G401 (cell line): Measurements from ENCODE around the gene DSG3. TPM values are rescaled to one million over a fixed set of nuclear protein-coding genes. Genes with fewer than 3 reads are reported as not detected.
"Not testable (repeated sequence)": the region's sequence is repeated elsewhere in the genome, so short reads cannot be mapped to it uniquely, and the experiment has no call there.

Experiments used
- DNase-seq: peaks from one replicate; pipeline ENCODE4 v3.0.0-alpha.2; 2015; ENCODE audit warnings: low spot score
- in situ Hi-C: cut with HindIII; loops from 2 replicates; pipeline ENCODE4 v1.10.0; 2016; ENCODE audit warnings: low sequenced_read_pairs, mixed read lengths
- total RNA-seq: library from RNA; depleted of rRNA; stranded (reverse); fragments of >200 nt; shearing (Covaris generic); gene quantifications from 2 replicates; pipeline ENCODE4 v1.2.3, GENCODE V29; 2014; rRNA removed

DSG3 gene
- total RNA-seq, 1 experiment from 2014 or later = not detected

DNA sequence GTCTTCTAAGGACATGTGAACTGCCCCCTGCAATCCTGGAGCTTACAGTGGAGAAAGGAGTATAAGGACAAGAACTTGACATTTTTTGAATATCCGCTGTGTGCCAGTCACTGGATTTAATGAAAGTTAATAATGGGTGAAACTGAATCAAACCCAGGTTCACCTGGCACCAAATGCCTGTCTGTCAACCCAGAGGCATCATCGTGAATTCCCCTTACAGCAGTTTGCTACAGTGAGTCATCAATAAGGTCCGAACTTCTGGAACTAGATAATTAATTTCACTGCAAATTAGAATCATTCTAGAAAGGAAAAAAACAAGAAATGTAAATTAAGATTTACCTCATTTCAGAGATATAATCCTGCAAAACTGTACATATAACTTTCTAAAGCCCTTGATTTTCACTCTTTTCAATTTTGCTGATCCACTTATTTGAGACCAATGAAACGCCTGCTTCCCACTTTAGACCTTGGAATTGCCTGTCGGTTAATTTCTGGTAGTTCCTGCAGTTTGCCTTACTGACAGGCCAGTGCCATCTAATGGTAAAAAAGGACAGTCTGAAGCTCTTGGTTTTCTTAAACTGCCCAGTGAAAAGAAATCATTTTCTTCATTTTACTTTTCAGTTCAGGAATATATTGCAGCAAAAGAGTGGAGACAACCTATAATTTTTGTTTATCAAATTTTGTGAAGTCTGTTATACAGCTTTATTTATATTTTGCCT lies 58.6 kb downstream of the DSG3 start:
- in situ Hi-C loops = no loop called here
- DNase-seq = no peak

DNA sequence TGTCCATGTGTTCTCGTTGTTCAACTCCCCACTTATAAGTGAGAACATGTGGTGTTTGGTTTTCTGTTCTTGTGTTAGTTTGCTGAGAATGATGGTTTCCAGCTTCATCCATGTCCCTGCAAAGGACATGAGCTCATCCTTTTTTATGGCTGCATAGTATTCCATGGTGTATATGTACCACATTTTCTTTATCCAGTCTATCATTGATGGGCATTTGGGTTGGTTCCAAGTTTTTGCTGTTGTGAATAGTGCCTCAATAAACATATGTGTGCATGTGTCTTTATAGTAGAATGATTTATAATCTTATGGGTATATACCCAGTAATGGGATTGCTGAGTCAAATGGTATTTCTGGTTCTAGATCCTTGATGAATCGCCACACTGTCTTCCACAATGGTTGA lies 59.6 kb downstream of the DSG3 start:
- DNase-seq, in situ Hi-C loops: not testable (repeated sequence)

DNA sequence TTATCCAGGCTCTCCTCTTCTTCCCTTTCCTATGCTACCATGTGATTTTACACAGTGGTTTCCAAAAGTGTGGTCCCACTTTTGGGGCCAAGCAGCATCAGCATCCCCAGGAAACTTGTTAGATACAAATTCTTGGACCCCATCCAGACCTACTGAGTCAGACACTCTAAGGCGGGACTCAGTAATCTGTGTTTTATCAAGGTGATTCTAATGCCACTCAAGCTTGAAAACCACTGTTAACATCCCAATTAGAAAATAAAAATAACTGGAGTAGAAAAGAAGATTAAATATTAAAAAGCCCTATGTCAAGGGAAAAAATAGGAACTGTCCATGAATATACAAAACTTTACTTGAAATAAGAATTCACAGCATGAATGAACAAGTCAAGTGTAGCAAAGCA lies 61.2 kb downstream of the DSG3 start:
- in situ Hi-C loops = no loop called here
- no peak for DNase-seq

DNA sequence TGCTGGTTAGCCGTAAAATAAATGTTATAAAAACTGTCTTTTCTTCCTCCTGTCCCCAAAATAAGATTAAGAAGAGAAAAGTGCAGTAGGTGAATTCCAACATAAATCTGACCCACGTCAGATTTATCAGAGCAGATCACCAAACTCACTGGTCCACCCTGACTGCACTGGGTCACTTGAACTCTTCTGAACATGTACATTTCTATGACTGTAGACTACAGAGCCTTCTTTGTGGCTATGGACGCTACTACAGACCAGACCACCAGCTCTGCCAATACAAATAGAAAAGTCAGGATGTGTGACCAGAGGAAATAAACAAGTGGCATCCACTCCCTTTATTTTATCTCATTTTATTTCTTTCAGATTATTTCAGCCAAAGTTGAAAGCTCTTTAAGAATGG lies 62.0 kb downstream of the DSG3 start:
- in situ Hi-C loops = no loop called here
- no peak for DNase-seq

- in situ Hi-C loops = no loop called here
- DNase-seq = no peak
These were observed 62.8 kb downstream of the DSG3 start for GRCh38 chr18:31510319-31510718.

- no peak for DNase-seq
These were observed 63.6 kb downstream of the DSG3 start for GRCh38 chr18:31511098-31511497.

GRCh38 chr18:31512203-31512764 lies 64.7 kb downstream of the DSG3 start:
- no peak for DNase-seq
- in situ Hi-C loops = no loop called here

More at GRCh38 chr18:31511098-31511497, 63.6 kb downstream of the DSG3 start:
- in situ Hi-C loops = no loop called here

DNA sequence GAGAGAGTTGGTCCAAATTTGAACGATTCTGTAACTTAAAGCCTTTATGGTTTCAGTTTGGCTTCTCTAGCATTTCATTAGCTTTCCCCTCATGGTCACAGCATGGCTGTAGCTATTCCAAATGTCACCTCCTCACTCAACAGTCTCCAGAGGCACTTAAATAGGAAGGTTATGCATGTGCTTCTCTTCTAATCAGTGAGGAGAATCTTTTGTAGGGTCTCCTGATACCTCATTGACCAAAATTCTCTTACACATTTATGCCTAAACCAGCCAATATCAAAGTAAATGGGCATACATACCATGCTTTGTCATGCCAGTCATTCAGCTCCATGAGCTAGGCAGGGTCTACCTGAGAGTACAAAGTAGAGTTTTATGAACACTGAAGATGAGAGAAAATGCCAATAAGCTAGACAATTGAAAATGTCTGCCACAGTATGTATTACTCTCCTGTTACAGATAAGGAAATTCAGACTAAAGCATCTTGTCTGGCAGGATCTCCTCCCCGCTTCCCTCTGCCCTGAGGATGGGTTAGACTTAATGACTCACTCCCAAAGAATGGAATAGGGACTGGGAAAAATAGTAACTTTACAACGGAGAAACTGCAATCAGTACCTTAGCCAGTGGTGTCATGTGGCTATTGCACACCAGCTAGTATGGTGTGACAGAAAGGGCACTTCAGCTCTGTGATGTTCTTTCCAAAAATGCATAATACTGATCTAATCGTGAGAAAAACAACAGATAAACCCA lies 65.8 kb downstream of the DSG3 start:
- in situ Hi-C loops = no loop called here
- no peak for DNase-seq

DNA sequence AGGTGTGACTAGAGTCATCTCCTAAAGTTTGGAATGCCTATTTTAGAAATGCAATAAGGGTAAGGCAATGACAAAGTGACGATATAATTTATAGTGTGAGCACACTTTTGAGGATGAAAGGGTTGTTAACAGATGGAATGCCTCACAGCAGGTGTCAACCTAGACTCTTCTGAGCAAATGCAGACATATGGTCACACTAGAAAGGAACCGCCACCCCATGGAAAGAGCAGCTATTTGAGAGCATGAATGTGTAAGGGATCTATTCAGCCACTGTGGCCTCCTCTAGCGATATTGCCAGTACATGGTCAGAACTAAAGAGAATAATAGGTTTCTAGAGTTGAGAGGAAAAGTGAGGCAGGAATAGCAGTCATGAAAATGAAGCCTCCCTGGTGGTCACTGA lies 68.9 kb downstream of the DSG3 start:
- in situ Hi-C loops = no loop called here
- peak; percentile 76 for DNase-seq

- in situ Hi-C loops = no loop called here
- no peak for DNase-seq
These were observed 78.8 kb downstream of the DSG3 start for GRCh38 chr18:31526374-31526773.

Other genes with a start within 250 kb of the DSG3 start
- not detected in 2 replicates for gene DSG1, start 129.6 kb upstream of the DSG3 start, total RNA-seq
- not detected in 2 replicates for gene DSG4, start 71.0 kb upstream of the DSG3 start, total RNA-seq
- gene DSG2, start 50.4 kb downstream of the DSG3 start, total RNA-seq = 1.4 TPM in 1 of 2 replicates, not detected in the other
- not detected in 2 replicates for gene TTR, start 144.1 kb downstream of the DSG3 start, total RNA-seq
- gene B4GALT6, start 236.8 kb downstream of the DSG3 start, total RNA-seq = 0.75 TPM in 1 of 2 replicates, not detected in the other